HG03060 (cell line): Measurements from ENCODE around the gene CD79B.

Source experiments
- ATAC-seq: cut with Tn5 transposase; IDR thresholded peaks from one replicate; pipeline ENCODE4 v1.9.1; 2021; ENCODE audit warnings: low read depth, moderate number of reproducible peaks; ENCODE audit not compliant: unreplicated experiment

Gene CD79B

DNA sequence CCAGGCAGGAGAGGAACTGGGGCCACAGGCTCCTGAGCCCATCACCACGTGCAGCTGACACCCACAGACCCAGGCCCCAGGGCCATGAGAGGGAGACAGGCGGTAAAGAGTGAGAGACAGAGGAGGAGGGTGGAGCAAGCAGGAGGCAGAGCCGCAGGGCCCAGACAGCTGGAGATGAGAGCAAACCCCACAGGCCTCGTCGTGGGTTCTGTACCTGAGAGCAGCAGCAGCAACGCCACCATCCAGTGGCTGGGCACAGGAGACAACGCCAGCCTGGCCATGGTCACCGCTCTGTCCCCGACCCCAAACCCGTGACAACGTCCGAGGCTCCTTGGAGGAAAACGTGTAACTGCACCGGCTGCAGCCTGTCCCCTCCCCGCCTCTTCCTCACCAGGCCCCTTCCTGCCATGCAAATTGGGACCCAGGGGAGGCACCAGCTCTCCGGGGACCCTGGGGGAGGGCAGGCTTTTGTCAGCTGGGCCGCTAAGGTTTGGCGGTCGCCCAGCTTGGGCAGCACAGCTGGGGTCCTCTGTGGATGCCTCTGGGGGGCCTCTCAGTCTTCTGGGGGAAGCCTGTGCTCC, at the start of gene CD79B:
Gene CD79B (minus strand): TSS at position 351 of the 581 bp plus-strand sequence. CDS start 70 bp downstream, at position 281.
- peak; percentile 44 for ATAC-seq

DNA sequence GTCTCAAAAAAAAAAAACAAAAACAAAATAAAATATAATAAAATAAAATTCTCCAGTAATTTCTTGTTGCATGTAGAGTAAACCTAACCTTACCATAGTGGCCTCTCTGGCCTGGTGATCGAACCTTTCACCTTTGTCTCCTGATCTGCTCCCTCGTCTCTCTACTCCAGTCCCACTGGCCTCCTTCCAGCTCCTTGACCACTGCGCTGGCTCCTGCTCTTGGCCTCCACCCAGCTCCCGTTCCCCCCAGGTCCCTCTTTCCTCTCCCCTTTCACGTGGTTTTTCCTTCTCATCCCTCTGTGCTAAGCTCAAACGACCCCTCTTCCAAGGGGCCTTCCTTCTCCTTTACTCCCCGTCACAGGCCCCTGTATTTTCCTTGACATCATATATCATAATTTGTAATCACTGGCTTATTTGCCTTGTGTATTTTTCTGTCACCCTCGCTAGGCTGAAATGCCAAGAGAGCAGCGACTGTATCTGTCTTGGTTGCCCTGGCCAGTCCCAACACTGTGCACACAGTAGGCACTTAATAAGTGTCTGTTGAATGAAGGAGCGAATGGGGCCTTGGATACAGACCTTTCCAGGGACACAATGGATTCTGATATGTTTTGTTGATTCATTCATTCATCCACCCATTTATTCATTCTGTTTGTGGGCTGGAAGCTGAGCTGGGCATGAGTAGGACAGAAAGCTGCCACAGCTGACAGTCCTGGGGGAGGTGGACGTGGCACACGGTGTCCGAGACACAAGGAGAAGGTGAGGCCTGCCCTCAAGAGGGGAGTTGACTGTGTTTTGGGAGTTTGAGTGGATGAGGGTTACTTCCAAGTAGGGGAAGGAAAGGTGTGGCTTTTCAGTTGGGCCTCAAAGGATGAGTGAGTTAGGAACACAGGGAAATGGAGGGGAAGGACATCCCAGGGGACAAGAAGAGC, 46.4 kb upstream of the CD79B start:
- ATAC-seq: no peak

DNA sequence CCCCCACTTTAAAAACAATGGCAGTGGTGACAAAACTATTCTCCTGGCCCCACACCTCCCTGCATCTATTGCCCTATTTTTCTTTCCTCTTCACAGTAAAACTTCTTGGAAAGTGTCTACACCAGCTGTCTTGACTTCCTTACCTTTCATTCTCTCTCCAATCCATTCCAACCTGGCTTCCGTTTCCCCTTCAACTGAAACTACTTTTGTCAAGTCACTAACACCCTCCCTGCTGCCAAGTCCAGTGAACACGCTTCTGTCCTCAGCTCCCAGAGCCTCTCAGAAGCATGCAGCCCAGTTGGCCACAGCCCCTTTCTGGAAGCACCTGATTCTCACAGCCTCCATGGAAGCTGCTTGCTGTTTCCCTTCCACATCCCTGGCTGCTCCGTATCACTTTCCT, 44.6 kb upstream of the CD79B start:
- no peak for ATAC-seq

DNA sequence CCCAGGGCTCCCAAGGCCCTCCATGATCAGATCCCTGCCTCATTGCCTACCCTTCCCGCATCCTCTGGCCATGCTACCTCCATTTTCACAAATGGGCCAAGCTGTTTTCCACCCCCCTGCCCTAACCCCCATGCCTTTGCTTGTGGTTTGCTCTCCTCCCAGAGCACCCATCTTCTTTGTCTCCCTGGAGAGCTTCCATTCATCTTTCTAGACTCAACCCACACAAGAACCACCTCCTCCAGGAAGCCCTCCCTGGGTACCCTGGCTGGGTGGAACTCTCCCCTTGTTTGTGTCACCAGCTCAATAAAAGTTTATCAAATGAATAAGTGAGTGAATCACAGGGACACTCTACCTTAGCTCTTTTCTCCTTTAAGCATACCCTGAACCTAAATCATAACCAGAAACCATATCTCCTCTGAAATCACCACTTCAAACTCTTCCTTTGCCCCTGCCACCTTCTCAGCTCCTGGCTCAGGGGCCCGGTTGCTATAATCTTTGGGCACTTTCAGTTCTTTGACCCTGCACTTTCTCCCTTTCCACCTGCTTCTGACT, 43.5 kb upstream of the CD79B start:
- no peak for ATAC-seq

DNA sequence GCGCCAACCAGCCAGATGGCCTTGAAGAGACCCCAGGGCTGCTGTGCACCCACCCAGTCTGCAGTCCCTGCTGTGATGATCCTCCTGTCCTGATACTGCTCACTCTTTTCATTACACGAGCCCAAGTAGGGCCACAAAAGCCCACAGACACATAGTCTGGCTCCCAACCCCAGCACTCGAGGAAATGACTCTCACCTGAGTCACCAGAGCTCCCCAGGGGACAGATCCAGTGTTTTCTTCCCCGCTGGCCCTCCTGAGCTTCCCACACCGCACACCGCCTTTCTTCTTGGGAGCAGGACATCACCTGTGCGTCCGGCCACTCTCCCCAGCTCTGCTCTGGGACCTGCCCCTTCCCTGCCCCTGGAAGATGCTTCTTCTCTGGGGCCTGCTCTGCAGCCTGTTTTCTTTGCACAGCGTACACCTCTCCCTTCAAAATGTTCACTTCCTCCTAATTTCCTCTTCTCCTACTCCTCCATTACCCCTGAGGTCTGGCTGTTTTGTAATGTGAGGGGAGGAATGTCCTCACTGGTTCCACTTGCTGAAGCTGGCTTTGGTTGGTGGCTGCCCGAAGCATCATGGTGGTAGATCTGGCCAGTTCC, 42.6 kb upstream of the CD79B start:
- ATAC-seq: no peak

DNA sequence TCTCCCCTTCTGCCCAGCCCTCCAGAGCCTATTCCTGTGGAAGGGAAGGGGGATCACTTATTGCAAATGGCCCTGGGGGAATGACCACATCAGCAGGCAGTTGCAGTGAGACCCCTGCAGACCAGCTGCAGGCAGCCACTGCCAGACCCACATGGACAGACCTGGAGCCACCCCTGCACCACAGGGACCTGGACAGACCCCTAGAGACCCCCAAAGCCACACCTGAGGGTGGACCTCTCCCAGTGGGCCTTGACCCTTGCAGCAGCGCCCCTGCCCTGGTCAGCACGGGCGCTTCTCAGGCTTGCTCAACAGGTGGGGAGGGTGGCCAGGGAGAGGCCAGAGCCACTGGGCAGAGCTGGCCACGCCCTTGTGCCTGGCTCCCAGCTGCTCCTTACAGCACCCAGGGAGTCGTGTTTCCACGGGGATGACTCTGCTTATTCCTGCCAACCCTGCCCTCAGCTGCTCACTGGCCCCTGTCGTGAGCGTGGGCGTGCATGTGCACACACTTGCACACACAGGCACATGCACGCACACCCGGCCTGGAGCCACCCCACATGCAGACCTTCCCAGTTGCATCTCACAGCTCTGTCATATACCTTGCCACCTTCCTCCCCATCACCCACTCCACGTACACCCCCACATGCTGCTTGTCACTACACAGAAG, 41.9 kb upstream of the CD79B start:
- no peak for ATAC-seq

DNA sequence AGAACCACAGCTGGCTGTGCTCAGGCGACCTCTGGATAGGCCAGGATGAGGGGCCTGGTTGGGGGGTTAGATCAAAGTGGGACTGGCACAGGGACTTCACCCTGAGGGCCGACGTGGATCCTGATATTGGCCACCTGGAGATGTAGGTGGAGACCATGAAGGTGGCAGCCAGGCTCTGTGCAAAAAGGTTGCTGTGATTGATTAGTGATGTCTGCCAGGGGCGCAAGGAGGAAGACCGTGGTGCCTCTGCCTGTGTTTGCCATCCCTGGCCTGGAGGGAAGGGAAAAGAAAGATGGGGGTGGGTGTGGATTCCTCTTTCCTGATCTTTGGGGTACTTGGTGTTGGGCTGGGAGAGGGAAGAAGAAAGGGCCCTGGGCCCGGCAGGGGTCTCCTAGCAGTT, 41.1 kb upstream of the CD79B start:
- no peak for ATAC-seq

- ATAC-seq: no peak
Measured at GRCh38 chr17:63972796-63973195, 40.7 kb upstream of the CD79B start, which contains the start of gene SCN4A. Gene SCN4A, minus strand, starts transcription at chr17:63972918. Its CDS starts 77 bp downstream, at chr17:63972841.

- no peak for ATAC-seq
Measured at GRCh38 chr17:63969278-63969677, 37.1 kb upstream of the CD79B start.

DNA sequence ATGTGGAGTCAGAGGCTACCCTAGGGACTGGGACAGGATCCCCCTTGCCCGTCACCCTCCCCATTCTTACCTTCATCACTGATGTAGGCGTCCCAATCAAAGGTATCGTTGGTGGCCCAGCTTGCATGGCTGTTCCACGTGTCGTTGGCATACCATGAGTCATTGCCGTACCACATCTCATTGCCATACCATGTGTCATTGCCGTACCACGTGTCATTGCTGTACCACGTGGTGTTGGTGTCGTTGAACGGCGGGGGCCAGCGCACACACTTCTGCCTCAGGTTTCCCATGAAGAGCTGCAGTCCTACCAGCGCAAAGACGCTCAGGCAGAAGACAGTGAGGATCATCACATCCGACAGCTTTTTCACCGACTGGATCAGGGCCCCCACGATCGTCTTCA, 35.8 kb upstream of the CD79B start:
- ATAC-seq: no peak

DNA sequence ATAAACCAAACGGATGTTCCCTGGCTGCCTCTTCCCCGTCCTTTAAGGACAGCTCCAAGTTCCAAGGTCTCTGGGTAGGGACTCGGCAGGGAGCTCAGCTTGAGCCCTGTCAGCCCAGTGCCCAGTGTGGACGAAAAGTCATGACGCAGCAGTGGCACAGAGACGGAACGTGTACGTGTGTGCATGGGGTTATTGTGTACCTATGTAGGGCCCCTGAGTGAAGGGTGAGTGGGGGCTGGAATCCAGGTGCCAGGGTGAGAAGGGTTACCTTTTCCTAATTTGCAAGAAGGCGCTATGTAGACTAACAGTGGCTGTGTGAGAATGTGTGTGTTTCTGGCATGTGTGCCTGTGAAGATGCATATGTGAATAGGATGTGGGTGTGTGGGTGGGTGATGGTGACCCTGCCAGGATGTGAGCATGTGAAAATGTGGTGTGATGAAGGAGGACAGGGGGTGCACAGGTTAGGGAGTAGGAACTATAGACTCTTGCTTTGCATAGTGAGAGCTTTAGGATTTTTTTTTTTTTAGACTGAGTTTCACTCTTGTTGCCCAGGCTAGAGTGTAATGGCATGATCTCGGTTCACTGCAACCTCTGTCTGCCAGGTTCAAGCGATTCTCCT, 34.6 kb upstream of the CD79B start:
- ATAC-seq: no peak

GRCh38 chr17:63963123-63963522, 31.0 kb upstream of the CD79B start:
- no peak for ATAC-seq

- no peak for ATAC-seq
Measured at GRCh38 chr17:63962298-63962744, 30.2 kb upstream of the CD79B start.

GRCh38 chr17:63961355-63962212, 29.5 kb upstream of the CD79B start:
- no peak for ATAC-seq

DNA sequence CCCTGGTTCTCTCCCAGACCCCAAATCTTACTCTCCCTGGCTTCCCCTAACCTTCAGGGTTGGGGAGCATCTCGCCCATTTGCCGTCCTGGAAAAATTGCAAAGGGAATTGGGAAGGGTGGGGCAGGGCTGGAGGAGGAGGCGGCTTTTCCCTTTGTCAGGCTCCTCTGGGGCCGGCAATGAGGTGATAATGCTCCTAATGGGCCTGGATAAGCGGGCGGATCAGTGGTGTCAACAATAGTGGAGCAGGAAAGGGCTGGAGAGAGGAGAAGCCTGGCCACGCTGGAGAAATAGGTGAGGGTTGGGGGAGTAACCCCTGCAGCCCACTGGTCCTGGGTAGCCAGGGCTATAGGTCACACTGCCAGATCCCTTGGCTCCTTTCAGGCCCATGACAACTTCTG, 28.3 kb upstream of the CD79B start:
- ATAC-seq: no peak

DNA sequence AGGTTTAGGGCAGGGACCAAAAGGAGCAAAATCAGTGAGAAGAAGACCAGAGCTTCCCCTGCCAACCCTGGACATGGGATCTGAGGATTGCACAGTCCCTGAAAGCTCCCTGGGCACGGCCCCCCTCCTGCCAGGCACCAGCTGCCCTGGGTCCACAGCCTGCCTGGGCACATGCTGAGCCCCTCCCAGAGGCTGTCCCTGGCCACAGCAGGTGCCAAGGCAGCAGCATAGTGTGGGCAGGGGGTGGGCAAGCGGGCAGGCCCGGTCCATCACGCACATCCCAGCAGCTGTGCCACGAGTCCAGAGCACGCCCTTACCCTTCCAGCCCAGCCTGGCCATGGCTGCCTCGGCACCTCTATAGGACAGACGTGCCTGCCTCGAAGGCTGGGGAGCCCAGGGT, 27.9 kb upstream of the CD79B start:
- ATAC-seq: no peak

- no peak for ATAC-seq
Measured at GRCh38 chr17:63956296-63956920, 24.3 kb upstream of the CD79B start.

DNA sequence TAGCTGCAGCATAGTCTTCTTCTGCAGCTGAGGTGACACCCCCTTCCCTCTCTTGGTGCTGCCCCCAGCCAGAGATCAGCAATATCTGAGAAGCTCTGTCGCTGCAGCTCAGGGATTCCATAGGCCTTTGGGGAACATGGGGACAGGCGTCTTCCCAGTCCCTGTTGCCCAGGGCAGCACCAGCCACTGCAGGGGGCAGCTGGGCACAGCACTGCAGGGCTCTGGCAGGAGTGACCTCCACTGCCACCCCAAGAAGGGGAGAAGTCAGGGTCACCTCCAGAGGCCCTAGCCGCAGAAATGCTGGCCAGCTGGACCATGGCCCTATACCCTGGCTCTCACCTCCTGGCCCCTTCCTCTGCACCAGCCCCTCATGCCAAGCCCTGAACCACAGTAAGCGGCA, 23.7 kb upstream of the CD79B start:
- no peak for ATAC-seq

- no peak for ATAC-seq
Measured at GRCh38 chr17:63955232-63955631, 23.1 kb upstream of the CD79B start.
